Vagina (tissue), 2 donors: ENCODE data around the gene CFAP68. TPM values are rescaled to one million over a fixed set of nuclear protein-coding genes. Genes with fewer than 3 reads are reported as not detected.

Experiments used
- DNase-seq, 2 donors: peaks; one replicate each; pipeline ENCODE4 v3.0.0-alpha.2; 2017; ENCODE audit errors: extremely low spot score in 2 of 2
- H3K27ac ChIP-seq: fragments of 200-600 bp; sonication (generic); one replicate; pipeline ENCODE4 v1.5.1; 2019
- H3K27me3 ChIP-seq: fragments of 200-600 bp; sonication (generic); one replicate; pipeline ENCODE4 v1.5.1; 2019
- H3K36me3 ChIP-seq, 2 donors: fragments of 200-600 bp; sonication (generic); one replicate each; pipeline ENCODE4 v1.5.1; 2017 to 2019
- H3K4me1 ChIP-seq: fragments of 200-600 bp; sonication (generic); one replicate; pipeline ENCODE4 v1.5.1; 2019
- H3K4me3 ChIP-seq, 2 donors: fragments of 200-600 bp; sonication (generic); 1 replicate in 1 of 2; 2 replicates in 1 of 2; pipeline ENCODE4 v1.5.1; 2016 to 2019
- H3K9me3 ChIP-seq: fragments of 200-600 bp; sonication (generic); one replicate; pipeline ENCODE4 v1.5.1; 2019
- POLR2A ChIP-seq, 2 donors: fragments of 450-650 bp; IDR thresholded peaks; one replicate each; pipeline ENCODE4 v1.6.1; 2017; ENCODE audit warnings: antibody characterized with exemption in 2 of 2, mild to moderate bottlenecking in 2 of 2, moderate library complexity in 2 of 2
- POLR2AphosphoS5 ChIP-seq, 2 donors: sonication (generic); formaldehyde crosslinking; IDR thresholded peaks; one replicate each; pipeline ENCODE4 v1.9.0; 2017; ENCODE audit warnings: antibody characterized with exemption in 2 of 2, mild to moderate bottlenecking in 2 of 2, low read depth in 1 of 2; ENCODE audit not compliant: insufficient read depth in 1 of 2
- intact Hi-C: fragments of 100-400 bp; cut with DNase I; formaldehyde crosslinking; loops from one replicate; pipeline ENCODE4 v1.15.1; 2023
- total RNA-seq: library from RNA; depleted of rRNA; stranded (reverse); fragments of >200 nt; gene quantifications from one replicate; pipeline ENCODE4 v1.2.3, GENCODE V29; 2016
- TF ChIP-seq, protein P1 (sequence below), 3 experiments: fragments of 450-650 bp in 2 of 3; fragments of 200-600 bp in 1 of 3; sonication (generic) in 1 of 3; IDR thresholded peaks; one replicate each; pipeline ENCODE4 v1.5.1; 2017 to 2019; ENCODE audit warnings: antibody characterized with exemption in 3 of 3, mild to moderate bottlenecking in 2 of 3, moderate library complexity in 2 of 3

Gene CFAP68
- total RNA-seq, 1 donor from 2014 or later = 22.6 TPM

DNA sequence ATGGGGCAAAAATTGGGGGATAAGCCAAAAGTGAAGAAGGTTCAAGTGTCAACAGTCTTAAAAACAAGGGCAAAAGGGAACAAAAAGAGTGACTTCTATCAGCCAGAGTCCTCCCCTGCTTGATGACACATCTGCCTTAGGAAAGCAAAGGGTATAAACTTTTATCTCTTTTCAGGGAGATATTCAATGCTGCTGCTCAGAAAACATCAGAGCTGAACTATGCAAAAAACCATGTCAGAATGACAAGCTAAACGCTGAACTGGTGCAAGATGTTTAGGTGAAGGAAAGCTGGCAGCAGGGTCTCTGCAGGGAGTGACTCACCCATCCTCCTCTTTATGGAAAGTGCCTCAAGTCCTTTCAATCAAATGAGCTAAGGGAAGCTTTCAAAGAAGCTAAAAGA, 32.7 kb upstream of the CFAP68 start:
- H3K27ac ChIP-seq = no peak overlapping the region
- H3K27me3 ChIP-seq = no peaks in the 10 kb centered on the region
- no peaks in the 10 kb centered on the region for H3K4me1 ChIP-seq
- H3K4me3 ChIP-seq = no peak overlapping the region
- intact Hi-C loops = no loop called here
- no peak for DNase-seq
- TF ChIP-seq, protein P1, sequence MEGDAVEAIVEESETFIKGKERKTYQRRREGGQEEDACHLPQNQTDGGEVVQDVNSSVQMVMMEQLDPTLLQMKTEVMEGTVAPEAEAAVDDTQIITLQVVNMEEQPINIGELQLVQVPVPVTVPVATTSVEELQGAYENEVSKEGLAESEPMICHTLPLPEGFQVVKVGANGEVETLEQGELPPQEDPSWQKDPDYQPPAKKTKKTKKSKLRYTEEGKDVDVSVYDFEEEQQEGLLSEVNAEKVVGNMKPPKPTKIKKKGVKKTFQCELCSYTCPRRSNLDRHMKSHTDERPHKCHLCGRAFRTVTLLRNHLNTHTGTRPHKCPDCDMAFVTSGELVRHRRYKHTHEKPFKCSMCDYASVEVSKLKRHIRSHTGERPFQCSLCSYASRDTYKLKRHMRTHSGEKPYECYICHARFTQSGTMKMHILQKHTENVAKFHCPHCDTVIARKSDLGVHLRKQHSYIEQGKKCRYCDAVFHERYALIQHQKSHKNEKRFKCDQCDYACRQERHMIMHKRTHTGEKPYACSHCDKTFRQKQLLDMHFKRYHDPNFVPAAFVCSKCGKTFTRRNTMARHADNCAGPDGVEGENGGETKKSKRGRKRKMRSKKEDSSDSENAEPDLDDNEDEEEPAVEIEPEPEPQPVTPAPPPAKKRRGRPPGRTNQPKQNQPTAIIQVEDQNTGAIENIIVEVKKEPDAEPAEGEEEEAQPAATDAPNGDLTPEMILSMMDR (IDR thresholded peaks at IDR 0.05) = no peak
- TF ChIP-seq POLR2A (IDR thresholded peaks at IDR 0.05) = no peak
- TF ChIP-seq POLR2AphosphoS5 (IDR thresholded peaks at IDR 0.05; ENCODE audit: insufficient read depth in 1 of 2, low read depth in 1 of 2) = no peak
- peaks cover 0 to 16% of the 10 kb centered on the region in 2 donors for H3K36me3 ChIP-seq
- no peaks in the 10 kb centered on the region for H3K9me3 ChIP-seq

DNA sequence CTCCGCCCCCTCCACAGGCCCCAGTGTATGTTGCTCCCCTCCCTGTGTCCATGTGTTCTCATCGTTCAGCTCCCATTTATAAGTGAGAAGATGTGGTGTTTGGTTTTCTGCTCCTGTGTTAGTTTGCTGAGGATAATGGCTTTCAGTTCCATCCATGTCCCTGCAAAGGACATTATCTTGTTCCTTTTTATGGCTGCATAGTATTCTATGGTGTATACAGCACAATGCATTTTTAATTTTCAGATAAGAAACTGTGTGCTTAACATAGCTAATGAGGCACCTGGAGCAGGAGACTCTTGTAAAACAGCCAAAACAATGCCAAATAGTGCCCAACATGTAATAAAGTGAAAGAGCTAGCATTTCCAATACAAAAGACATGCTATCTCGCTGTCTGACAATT, 29.7 kb upstream of the CFAP68 start:
- intact Hi-C loops = no loop called here
- H3K4me1 ChIP-seq = no peaks in the 10 kb centered on the region
- H3K27me3 ChIP-seq = no peaks in the 10 kb centered on the region
- no peak for TF ChIP-seq POLR2A (IDR thresholded peaks at IDR 0.05)
- TF ChIP-seq, protein P1 (IDR thresholded peaks at IDR 0.05) = no peak
- TF ChIP-seq POLR2AphosphoS5 (IDR thresholded peaks at IDR 0.05; ENCODE audit: insufficient read depth in 1 of 2, low read depth in 1 of 2) = no peak
- DNase-seq = no peak
- H3K4me3 ChIP-seq = no peak overlapping the region
- no peaks in the 10 kb centered on the region for H3K9me3 ChIP-seq
- no peak overlapping the region for H3K27ac ChIP-seq
- peaks cover 0 to 33% of the 10 kb centered on the region in 2 donors for H3K36me3 ChIP-seq

DNA sequence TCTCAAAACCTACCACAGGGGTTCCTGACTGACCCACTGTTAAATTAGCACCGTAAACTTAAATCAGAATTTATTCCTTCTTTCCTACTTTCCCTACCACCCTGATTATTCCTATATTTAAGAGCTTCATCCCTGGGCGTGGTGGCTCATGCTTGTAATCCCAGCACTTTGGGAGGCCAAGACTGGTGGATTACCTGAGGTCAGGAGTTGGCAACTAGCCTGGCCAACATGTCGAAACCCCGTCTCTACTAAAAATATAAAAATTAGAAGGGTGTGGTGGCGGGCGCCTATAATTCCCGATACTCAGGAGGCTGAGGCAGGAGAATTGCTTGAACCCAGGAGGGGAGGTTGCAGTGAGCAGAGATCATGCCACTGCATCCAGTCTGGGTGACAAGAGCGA, 28.3 kb upstream of the CFAP68 start:
- Histone ChIP-seq H3K27ac (no peak overlapping the region), H3K4me3 (no peak overlapping the region), H3K36me3 (peaks cover 0 to 46% of the 10 kb centered on the region in 2 donors), H3K27me3 (no peaks in the 10 kb centered on the region), H3K4me1 (no peaks in the 10 kb centered on the region), H3K9me3 (no peaks in the 10 kb centered on the region)
- intact Hi-C loops = no loop called here
- DNase-seq = no peak
- TF ChIP-seq POLR2AphosphoS5 (IDR thresholded peaks at IDR 0.05; ENCODE audit: insufficient read depth in 1 of 2, low read depth in 1 of 2) (no peak), POLR2A (IDR thresholded peaks at IDR 0.05) (no peak)
- TF ChIP-seq, protein P1 (IDR thresholded peaks at IDR 0.05) = no peak

DNA sequence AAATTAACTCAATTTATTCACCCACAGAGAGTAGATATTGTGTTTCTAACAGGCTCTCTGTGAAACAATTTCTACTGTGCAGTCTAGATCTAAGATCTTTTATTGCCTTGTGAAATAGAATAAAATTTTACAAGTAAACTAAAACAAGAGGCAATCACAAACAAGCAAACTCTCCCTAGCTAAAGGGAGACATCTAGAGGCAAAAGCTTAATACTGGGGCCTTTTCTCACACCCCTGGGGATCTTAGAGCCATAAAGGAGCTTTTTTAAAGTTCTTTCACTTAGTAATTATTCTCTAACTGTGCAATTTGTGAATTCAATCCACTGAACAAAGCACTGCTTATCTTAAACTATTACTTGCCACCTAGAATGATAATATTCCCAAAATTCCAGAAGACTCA, 27.7 kb upstream of the CFAP68 start:
- H3K36me3 ChIP-seq = peaks cover 0 to 46% of the 10 kb centered on the region in 2 donors
- TF ChIP-seq, protein P1 (IDR thresholded peaks at IDR 0.05) = peak in 1 of 3 experiments; percentile 21
- TF ChIP-seq POLR2AphosphoS5 (IDR thresholded peaks at IDR 0.05; ENCODE audit: insufficient read depth in 1 of 2, low read depth in 1 of 2) = no peak
- TF ChIP-seq POLR2A (IDR thresholded peaks at IDR 0.05) = no peak
- H3K27me3 ChIP-seq = no peaks in the 10 kb centered on the region
- no peak overlapping the region for H3K27ac ChIP-seq
- H3K4me1 ChIP-seq = no peaks in the 10 kb centered on the region
- DNase-seq = no peak
- intact Hi-C loops = no loop called here
- no peak overlapping the region for H3K4me3 ChIP-seq
- no peaks in the 10 kb centered on the region for H3K9me3 ChIP-seq

DNA sequence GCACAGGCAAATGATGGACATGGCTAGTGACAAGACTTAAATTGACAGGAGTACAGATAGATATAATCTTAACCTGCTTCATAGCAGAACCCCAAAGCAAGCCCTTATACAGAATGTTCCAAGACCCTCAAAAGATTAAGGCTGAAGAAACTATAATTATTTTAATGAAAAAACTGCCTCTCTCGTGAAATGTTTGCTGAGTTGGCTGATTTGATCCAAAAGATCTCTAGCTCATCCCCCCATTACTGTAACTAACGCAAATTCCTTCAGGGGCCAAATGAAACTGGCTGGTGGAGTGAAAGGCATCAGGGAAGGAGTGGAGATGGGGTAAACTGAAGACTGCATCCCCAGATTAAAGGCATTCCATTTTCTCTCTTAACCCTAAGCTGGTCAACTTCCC, 27.2 kb upstream of the CFAP68 start:
- H3K36me3 ChIP-seq = peaks cover 0 to 46% of the 10 kb centered on the region in 2 donors

More for the DNA sequence above, 27.2 kb upstream of the CFAP68 start:
- no peaks in the 10 kb centered on the region for H3K9me3 ChIP-seq
- TF ChIP-seq POLR2A (IDR thresholded peaks at IDR 0.05) = no peak
- TF ChIP-seq, protein P1 (IDR thresholded peaks at IDR 0.05) = no peak
- no peak for TF ChIP-seq POLR2AphosphoS5 (IDR thresholded peaks at IDR 0.05; ENCODE audit: insufficient read depth in 1 of 2, low read depth in 1 of 2)
- H3K27ac ChIP-seq = no peak overlapping the region
- H3K4me1 ChIP-seq = no peaks in the 10 kb centered on the region
- intact Hi-C loops = no loop called here
- no peaks in the 10 kb centered on the region for H3K27me3 ChIP-seq
- no peak overlapping the region for H3K4me3 ChIP-seq
- DNase-seq = no peak
